Gastroesophageal sphincter (tissue), 4 donors: ENCODE results near the gene GRK5. TPM values are rescaled to one million over a fixed set of nuclear protein-coding genes. Genes with fewer than 3 reads are reported as not detected.

Source experiments
- ATAC-seq: fragments of 150-250 bp; one replicate; pipeline ENCODE4 v1.9.1; 2016; ENCODE audit warnings: mild to moderate bottlenecking, moderate library complexity
- H3K27ac ChIP-seq, 4 donors: fragments of 200-600 bp; sonication (generic) in 3 of 4; 1 replicate in 3 of 4; 2 replicates in 1 of 4; pipeline ENCODE4 v1.5.1; 2016 to 2019
- H3K27me3 ChIP-seq: fragments of 200-600 bp; sonication (generic); one replicate; pipeline ENCODE4 v1.5.1; 2019
- H3K36me3 ChIP-seq, 2 donors: fragments of 200-600 bp; sonication (generic); one replicate each; pipeline ENCODE4 v1.5.1; 2019; ENCODE audit warnings: control low read depth in 1 of 2
- H3K4me1 ChIP-seq, 3 donors: fragments of 200-600 bp; sonication (generic); 1 replicate in 2 of 3; 2 replicates in 1 of 3; pipeline ENCODE4 v1.5.1; 2016 to 2019; ENCODE audit warnings: control low read depth in 2 of 3
- H3K4me3 ChIP-seq, 2 donors: fragments of 200-600 bp; sonication (generic); one replicate each; pipeline ENCODE4 v1.5.1; 2019; ENCODE audit warnings: mild to moderate bottlenecking in 1 of 2, moderate library complexity in 1 of 2
- H3K9me3 ChIP-seq, 3 donors: fragments of 200-600 bp; sonication (generic); one replicate each; pipeline ENCODE4 v1.5.1; 2017 to 2019; ENCODE audit warnings: control low read depth in 2 of 3
- EP300 ChIP-seq: sonication (generic); formaldehyde crosslinking; IDR thresholded peaks from one replicate; pipeline ENCODE4 v1.6.1; 2017; ENCODE audit warnings: antibody characterized with exemption, mild to moderate bottlenecking
- POLR2A ChIP-seq, 2 donors: fragments of 450-650 bp; IDR thresholded peaks; one replicate each; pipeline ENCODE4 v1.6.1; 2017; ENCODE audit warnings: antibody characterized with exemption in 2 of 2, mild to moderate bottlenecking in 2 of 2, moderate library complexity in 1 of 2
- POLR2AphosphoS5 ChIP-seq: sonication (generic); formaldehyde crosslinking; IDR thresholded peaks from one replicate; pipeline ENCODE4 v1.6.1; 2017; ENCODE audit warnings: antibody characterized with exemption
- WGBS, 2 donors: methylation state at CpG; one replicate each; pipeline ENCODE4 v1.1.5; 2018; ENCODE audit warnings: low coverage in 1 of 2; 5-methylcytosine and 5-hydroxymethylcytosine counted together
- total RNA-seq, 4 donors: library from RNA; depleted of rRNA; stranded (reverse); fragments of >200 nt; gene quantifications; one replicate each; pipeline ENCODE4 v1.1.0, GENCODE V29; 2016
- TF ChIP-seq, protein P1 (sequence below), 4 experiments: fragments of 200-600 bp in 2 of 4; fragments of 450-650 bp in 2 of 4; sonication (generic) in 1 of 4; IDR thresholded peaks; one replicate each; pipeline ENCODE4 v1.5.1; 2017 to 2019; ENCODE audit warnings: antibody characterized with exemption in 4 of 4, mild to moderate bottlenecking in 2 of 4, moderate library complexity in 2 of 4

The GRK5 gene
- total RNA-seq, 4 donors from 2014 or later = 28.8 to 71.6 (median 47.7) TPM

DNA sequence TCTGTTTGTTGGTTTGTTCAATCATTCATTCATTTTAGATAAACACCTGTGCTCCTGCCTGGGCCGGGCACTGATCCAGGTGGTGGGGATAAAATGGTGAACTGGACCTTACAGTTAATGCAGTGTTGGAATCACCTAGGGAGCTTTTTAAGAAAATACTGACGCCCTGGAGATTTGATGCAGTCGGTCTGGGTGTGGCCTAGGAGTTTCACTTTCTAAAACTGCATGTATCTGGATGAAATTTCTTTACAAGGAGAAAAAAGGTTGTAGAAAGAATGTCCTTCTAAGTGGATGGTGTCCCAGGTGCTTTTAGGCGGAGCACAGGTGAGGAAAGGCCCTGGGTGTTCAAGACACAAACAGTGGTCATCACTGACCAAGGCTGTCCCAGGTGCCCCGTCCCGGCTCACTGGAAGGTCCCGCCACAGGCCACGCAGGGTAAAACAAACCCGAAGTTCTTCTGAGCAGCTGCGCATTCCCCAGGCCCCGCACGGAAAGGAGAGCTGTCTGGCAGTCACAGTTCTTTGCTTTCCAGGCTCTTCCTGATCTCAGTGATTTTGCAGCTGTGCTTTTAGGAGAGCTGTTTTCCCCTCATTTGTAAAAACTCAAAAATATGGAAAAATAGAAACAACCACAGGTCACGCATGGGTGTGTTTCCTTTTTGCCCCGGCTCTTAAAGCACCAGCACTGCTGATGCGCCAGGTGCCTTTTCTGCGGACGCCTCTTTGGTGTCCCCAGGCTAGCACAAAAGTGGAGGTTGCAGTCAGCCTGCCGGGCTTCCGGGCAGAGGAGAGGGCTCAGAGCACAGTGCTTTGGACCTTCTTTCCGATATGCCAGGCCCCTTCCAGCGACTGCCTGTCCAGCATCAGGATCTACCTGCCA, 161.9 kb downstream of the GRK5 start:
- no peaks in the 10 kb centered on the region for H3K36me3 ChIP-seq
- peaks cover 0 to 82% (median 64%) of the 10 kb centered on the region in 3 donors for H3K4me1 ChIP-seq
- no peak for ATAC-seq
- H3K9me3 ChIP-seq = no peaks in the 10 kb centered on the region
- no peaks in the 10 kb centered on the region for H3K27me3 ChIP-seq
- TF ChIP-seq, protein P1, sequence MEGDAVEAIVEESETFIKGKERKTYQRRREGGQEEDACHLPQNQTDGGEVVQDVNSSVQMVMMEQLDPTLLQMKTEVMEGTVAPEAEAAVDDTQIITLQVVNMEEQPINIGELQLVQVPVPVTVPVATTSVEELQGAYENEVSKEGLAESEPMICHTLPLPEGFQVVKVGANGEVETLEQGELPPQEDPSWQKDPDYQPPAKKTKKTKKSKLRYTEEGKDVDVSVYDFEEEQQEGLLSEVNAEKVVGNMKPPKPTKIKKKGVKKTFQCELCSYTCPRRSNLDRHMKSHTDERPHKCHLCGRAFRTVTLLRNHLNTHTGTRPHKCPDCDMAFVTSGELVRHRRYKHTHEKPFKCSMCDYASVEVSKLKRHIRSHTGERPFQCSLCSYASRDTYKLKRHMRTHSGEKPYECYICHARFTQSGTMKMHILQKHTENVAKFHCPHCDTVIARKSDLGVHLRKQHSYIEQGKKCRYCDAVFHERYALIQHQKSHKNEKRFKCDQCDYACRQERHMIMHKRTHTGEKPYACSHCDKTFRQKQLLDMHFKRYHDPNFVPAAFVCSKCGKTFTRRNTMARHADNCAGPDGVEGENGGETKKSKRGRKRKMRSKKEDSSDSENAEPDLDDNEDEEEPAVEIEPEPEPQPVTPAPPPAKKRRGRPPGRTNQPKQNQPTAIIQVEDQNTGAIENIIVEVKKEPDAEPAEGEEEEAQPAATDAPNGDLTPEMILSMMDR (IDR thresholded peaks at IDR 0.05) = no peak
- TF ChIP-seq POLR2AphosphoS5 = no peak
- 51 to 66% methylated on average over 9 to 14 of the region's 21 CpGs for WGBS, 2 donors
- H3K27ac ChIP-seq = peak overlapping the region; percentile 64 to 81 (median 75)
- H3K4me3 ChIP-seq = no peak overlapping the region

DNA sequence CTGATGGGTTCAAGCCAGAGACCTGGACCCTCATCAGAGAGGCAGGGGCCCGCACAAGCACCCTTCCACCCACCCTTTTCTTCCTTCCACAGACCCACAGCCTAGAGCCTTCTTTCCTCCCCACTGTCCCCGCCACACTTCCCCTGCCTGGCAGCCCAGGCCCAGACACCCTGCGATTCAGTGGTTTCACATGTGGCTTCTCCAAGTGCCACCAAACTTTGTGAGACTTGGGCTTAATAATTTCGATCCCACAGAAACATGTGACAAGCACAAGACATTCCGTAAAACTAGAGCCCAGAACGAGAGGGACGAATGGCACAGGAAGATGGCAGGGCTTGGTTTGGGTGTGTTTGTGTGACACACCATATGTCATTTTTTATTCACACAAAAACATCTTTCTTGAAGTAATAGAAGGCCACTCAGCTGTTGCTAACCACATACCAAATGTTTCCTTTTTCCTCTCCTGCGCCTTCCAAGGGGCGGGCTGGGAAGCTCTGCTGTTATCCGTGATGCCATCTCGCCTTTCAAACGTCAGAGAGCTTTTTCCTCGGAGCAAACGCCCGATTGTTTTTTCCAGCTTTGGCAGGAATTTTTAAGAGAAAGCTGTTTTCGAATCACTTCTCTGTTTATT, 162.9 kb downstream of the GRK5 start:
- TF ChIP-seq, protein P1 (IDR thresholded peaks at IDR 0.05) = no peak
- TF ChIP-seq POLR2A (IDR thresholded peaks at IDR 0.05) = no peak
- TF ChIP-seq EP300 = no peak
- no peak for TF ChIP-seq POLR2AphosphoS5
- Histone ChIP-seq H3K4me1 (peaks cover 0 to 80% (median 62%) of the 10 kb centered on the region in 3 donors), H3K36me3 (no peaks in the 10 kb centered on the region), H3K9me3 (no peaks in the 10 kb centered on the region), H3K4me3 (peak overlapping the region in 1 of 2 donors; percentile 15), H3K27ac (peak overlapping the region; percentile 64 to 81 (median 75)), H3K27me3 (no peaks in the 10 kb centered on the region)
- ATAC-seq = peak; percentile 34
- 39 to 45% methylated on average over 13 to 14 of the region's 16 CpGs for WGBS, 2 donors

DNA sequence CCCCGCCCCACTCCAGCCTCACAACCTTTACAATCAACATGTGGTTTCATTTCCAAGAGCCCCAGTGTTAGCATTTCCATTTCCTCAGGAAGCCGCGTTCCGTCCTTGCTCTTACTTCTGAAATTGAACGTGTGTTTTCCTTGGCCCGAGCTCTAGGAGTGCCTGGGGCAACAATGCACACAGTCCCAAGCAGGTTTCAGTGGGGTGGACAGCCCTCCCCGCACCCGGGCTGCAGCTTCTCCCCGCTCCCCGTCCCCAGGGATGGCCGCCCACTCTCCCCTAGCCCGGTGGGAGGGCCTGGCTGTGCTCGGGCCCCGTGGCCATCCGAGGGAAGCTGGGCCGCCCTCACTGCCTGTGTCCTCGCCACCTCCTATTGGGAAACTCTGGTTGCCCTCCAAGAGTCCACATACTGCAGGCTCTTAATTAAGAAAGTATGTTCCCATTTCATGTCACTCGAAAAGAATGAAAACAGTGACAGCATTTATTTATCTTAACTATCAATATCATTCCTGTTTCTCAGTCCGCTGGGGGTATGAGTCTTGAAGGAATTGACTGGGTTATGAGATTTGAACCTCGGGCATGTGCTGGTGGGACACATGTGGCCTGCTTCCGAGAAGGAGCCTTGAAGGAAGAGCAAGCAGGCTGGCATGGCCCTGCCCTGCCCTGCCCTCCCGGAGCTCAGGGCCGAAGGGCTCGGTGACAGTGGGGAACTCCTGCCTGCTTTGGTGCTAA, 163.8 kb downstream of the GRK5 start:
- peak overlapping the region; percentile 34 to 81 (median 75) for H3K27ac ChIP-seq
- peak; percentile 75 for ATAC-seq
- no peaks in the 10 kb centered on the region for H3K36me3 ChIP-seq
- TF ChIP-seq EP300 (no peak), POLR2A (IDR thresholded peaks at IDR 0.05) (no peak), POLR2AphosphoS5 (no peak)
- TF ChIP-seq, protein P1 (IDR thresholded peaks at IDR 0.05) = no peak
- 29 to 53% methylated on average over 8 to 14 of the region's 24 CpGs for WGBS, 2 donors
- peaks cover 0 to 80% (median 59%) of the 10 kb centered on the region in 3 donors for H3K4me1 ChIP-seq
- peak overlapping the region in 1 of 2 donors; percentile 15 for H3K4me3 ChIP-seq
- no peaks in the 10 kb centered on the region for H3K9me3 ChIP-seq
- H3K27me3 ChIP-seq = no peaks in the 10 kb centered on the region

DNA sequence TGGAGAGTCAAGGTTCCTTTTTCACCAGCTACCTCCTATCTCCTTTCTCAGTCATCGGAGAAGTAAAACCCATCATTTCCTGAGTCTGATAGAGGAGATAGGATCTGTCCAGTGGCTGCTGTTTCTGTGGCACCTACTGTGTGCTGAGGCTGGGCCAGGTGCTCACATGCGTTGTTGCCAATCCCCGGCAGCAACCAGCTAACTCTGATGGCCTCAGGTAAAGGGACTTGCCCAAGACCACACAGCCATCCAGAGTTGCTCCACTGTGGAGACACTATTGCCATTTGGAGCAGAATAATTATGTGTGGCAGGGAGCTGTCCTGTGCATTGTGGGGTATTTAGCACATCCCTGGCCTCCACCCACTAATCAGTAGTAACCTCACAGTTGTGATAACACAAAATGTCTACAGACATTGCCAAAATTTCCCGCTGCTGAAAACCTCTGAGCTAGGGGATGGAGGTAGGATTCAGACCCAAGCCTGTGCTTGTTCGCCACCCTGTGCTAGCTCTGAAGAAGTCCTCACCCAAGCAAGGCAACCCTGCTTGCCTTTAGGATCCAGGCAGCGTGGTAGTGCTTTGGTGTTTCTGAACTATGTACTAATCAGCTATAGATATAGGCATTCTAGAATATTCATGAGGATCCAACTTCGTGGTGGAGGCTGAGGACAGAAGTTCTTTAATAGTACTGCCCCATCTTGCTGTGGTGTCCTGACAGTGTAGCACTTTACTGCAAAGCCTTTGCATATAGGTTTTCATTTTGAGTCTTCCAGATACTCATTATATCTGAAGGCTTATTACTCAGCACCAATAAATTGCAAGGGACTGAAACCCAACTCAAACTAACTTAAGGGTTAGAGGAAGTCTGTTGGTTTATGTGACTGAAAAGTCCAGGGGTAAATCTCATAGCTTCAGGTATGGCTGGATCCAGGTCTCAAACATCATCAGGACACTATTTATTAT, 164.6 kb downstream of the GRK5 start:
- H3K27me3 ChIP-seq = no peaks in the 10 kb centered on the region
- TF ChIP-seq POLR2A (IDR thresholded peaks at IDR 0.05) = no peak
- TF ChIP-seq POLR2AphosphoS5 = no peak
- TF ChIP-seq EP300 = no peak
- TF ChIP-seq, protein P1 (IDR thresholded peaks at IDR 0.05) = no peak
- H3K4me1 ChIP-seq = peaks cover 0 to 79% (median 52%) of the 10 kb centered on the region in 3 donors
- H3K36me3 ChIP-seq = no peaks in the 10 kb centered on the region
- H3K9me3 ChIP-seq = no peaks in the 10 kb centered on the region
- H3K4me3 ChIP-seq = no peak overlapping the region
- H3K27ac ChIP-seq = peak overlapping the region; percentile 15 to 81 (median 75)
- WGBS, 2 donors = 62 to 69% methylated on average over 2 to 4 of the region's 7 CpGs
- no peak for ATAC-seq
